NCI-H82 (cell line): ENCODE data around the gene MRPL23.

ENCODE experiments used
- DNase-seq: peaks from one replicate; lab custom pipeline; 2025; lab: John Stamatoyannopoulos, UW

The MRPL23 gene

DNA sequence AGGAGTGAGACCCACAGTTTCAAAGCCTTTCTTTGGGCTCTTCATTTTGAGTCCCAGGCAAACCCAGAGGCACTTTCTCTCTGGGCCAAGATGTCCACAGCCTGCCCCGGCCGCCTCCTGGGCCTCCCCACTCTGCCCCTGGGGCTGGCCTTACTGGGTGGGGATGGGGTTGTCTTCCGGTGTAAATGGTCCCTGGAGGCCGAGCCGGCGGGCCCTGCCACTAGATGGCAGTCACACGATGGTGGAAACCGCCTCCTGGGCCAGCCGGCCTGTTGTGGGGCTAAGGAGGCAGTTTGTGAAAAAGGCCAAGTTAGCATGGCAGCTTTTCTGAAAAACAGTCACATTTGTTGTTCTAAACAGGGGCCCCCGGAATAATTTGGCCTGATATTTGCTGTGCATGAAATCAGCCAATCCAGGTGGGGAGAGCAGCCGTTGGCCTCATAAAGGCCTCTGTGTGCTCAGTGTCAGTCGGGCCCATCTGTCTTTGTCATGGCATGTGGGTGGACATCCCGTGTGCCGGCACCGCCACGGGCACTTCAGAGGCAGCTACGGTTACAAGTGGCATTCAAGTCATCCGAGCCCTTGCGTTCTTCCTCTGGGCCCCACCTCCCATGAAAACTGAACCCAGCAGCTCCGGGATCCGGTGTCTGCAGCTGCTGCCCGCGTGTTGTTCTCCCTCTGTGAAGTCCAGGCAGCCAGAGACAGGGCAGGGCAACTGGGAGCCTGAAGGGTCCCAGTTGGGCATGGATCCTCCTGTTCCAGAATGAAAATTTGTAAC is 6.5 kb downstream of the MRPL23 start:
- DNase-seq = peak; percentile 5

DNA sequence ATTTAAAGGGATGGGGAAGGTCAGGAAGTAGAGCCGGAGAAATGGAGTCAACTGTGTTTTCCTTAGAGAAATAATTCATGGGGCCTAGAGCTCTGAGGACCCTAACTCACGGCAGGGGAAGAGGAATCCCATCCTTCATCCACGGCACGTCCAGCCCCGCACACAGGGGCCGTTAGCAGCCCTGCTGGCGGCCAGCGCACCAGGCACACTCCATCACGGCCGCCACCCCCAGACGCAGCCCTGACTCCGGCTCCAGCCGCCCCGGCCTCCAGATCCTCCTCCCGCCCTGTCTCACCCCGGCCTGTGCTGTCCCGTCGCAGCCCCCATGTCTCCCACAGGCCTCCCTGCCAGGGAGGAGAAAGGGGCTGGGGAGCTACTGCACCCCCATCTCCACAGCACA is 11.2 kb downstream of the MRPL23 start:
- no peak for DNase-seq

GRCh38 chr11:1959786-1960185 is 12.7 kb downstream of the MRPL23 start:
- DNase-seq = no peak

GRCh38 chr11:1963864-1964263 is 16.7 kb downstream of the MRPL23 start:
- no peak for DNase-seq

- no peak for DNase-seq
Observed at GRCh38 chr11:1964348-1964747, 17.2 kb downstream of the MRPL23 start.

- no peak for DNase-seq
Observed at GRCh38 chr11:1964955-1965354, 17.8 kb downstream of the MRPL23 start.

DNA sequence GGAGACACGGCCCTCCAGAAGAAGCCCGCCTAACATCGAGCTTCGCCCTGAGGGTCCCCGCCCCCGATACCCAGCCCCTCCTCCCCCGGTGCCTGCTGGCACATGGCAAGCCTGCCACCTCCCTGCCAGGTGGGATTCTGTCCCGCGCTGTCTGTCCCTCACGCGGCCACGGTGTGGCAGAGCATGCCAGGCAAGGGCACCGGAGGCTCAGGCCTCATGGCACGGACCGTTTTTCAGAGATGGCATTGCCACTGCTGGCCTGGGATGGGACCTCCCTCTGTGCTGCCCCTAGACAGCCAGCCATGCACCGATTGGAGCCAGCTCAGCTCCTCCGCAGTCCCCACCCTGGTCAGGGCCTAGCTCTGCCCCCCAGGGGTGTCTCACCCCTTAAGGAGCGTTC is 19.4 kb downstream of the MRPL23 start:
- DNase-seq = no peak

DNA sequence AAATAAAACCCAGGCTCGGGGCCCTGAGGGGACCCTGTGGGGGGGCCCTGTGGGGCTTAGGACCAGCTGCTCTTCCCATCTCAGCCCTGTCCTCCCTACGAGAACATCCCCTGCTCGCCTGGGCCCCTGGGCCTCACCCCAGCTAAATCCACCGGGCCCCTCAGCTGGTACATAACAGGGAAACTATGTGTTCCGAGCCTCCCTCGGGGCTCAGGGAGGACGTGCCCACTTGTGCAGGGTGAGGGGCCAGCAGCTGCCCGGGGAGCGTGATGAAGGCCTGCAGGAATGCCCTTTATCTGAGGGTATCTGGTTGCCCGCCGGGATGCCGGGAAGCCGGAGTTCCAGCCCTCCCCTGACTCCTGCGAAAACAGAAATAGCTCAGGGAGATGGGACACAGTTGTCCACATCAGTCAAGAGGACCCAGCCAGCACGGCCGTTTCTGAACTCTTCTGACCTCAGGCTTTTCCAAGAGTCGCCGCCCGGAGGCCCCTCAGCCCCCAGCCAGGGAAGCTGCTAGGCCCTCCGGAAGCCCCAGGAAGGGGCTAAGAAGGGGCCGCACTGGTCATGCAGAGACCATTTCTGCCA is 20.6 kb downstream of the MRPL23 start:
- DNase-seq = no peak

DNA sequence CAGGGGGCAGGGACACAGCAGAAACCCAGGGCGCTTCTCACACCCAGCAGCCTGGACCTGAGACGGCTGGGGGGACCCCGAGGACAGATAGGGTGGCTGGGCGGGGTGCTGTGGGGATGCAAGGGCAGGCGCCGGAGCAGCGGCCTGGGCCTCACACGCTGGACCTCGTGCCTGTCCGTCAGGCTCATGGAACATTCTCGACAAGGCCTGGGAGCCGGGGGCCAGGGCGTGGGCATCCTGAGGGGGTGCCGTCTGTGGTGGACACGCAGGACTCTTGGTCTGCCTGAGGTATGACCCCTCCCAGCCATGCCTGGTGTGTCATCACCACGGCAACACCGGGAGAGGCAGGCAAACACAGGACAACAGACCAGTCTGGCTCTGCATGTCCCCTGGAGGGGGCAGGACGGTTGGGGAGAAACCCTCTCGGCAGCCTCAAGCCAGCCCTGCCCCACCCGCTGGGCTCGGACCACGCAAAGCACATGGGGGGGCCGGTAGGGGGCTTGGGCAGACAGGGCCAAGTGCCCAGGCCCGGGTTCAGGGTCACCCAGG is 21.4 kb downstream of the MRPL23 start:
- DNase-seq = no peak

DNA sequence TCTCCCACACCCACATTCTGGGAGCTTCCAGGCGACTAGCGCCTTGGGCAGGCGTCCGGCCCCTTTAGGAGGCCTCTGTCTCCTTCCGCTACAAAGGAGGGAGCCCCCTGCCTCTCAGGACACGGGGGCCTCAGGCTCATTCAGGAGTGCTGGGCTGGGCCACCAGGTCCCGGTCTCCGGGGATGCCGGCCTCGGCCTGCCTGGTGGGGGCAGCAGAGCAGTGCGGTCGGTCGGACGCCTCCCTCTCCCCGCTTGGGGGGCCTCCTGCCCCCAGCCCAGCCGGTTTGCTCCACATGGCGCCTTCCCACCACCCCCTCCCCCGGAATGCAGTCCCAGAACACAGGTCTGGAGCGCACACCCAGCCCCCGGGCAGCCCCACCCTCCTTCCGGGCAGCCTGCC is 21.9 kb downstream of the MRPL23 start:
- no peak for DNase-seq

GRCh38 chr11:1969776-1970175 is 22.6 kb downstream of the MRPL23 start:
- DNase-seq = no peak

GRCh38 chr11:1970956-1971355 is 23.8 kb downstream of the MRPL23 start:
- no peak for DNase-seq

DNA sequence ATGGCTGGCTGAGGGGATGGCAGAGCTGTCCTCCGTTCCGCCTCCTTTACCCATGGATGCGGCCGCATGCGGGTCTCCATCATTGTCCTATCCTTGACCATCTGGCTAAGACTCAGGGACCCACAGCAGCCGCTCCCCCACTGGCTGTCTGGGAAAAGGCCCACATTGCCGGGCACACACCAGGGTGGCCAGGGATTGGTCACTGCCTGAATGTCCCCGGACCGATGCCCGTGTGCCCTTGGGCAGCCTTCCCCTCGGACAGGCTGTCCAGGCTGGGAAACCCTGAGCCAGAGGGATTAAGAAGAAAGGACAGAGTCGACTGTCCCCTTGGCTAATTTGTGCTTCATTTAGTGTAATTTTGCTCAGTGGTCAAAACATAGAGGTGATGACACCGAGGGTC is 28.1 kb downstream of the MRPL23 start:
- no peak for DNase-seq

- DNase-seq = no peak
Observed at GRCh38 chr11:1978720-1979473, 31.8 kb downstream of the MRPL23 start.

DNA sequence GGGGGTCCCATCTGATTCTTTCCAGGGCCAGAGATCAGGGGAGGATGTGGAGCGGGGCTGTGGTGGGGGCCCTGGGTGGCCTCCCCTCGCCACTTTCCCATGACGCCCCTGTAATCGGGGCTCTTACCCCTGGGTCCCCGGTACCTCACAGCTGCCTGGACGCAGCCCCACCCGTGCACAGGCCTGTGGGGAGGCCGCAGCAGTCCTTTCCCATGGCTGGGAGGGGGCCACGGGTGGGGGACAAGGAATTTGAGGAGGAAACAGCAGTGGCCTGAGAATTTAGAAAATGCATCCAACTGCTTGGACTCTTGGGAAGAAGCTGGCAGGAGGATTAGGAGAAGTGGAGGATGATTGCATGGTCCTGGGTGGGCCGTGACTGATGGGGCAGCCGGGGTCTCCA is 32.5 kb downstream of the MRPL23 start:
- no peak for DNase-seq

- DNase-seq = no peak
Observed at GRCh38 chr11:1982873-1983600, 35.9 kb downstream of the MRPL23 start.

DNA sequence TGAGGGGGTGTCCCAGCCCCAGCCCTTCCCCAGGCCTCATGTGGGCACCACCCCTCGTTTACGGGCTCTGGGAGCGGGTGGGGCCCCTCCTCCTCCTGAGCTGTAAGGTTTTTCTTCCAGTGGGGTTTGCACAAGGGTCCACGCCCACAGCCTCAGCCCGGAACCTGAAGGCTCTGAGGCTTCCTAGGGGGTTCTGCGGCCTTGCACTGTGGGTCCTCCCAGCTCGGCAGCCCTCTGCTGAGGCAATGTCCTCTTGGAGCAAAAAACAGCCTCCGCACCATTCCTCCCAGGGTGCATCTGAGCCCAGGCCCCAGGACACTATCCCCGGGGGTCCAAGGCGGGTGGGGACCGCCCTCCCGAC is 36.4 kb downstream of the MRPL23 start:
- no peak for DNase-seq

- no peak for DNase-seq
Observed at GRCh38 chr11:1987024-1987423, 39.9 kb downstream of the MRPL23 start.

- no peak for DNase-seq
Observed at GRCh38 chr11:1988174-1988573, 41.0 kb downstream of the MRPL23 start.

- no peak for DNase-seq
Observed at GRCh38 chr11:1988667-1989317, 41.7 kb downstream of the MRPL23 start.

DNA sequence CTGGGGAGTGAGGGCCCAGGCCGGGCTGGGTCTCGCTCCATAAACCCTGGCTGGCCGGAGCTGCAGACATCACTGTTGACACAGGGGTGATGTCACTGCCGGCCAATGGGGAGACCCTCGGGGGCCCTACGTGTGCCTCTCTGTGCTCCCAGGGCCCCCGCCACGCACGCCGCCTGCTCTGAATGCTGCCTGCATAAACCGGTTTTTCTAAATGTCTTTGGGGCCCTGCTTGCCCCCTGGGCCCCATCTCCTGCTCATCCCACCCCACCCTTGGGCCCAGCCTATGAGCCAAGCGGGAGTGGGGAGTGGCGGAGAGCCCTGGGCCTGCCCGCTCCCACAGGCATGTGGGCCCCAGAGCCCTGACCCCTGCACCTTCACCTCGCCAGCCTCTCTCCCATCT is 42.8 kb downstream of the MRPL23 start:
- no peak for DNase-seq
